Measurements from ENCODE around the gene TMEM225. TPM values are rescaled to one million over a fixed set of nuclear protein-coding genes. Genes with fewer than 3 reads are reported as not detected.

Gene TMEM225
- total and polyA plus RNA-seq, 9 of the 15 experiments (the other 6 are each of a cell fraction or from before 2014, with no cell fraction given) = not detected

- Histone ChIP-seq H3K9me1 (ENCODE audit: control insufficient read depth, insufficient read depth, low read length) (no peaks in the 10 kb centered on the region), H3K9me3 (replicated peaks; ENCODE audit: control insufficient read depth, insufficient read depth, low read depth, low read length) (no peaks in the 10 kb centered on the region), H4K20me1 (replicated peaks; ENCODE audit: control insufficient read depth, insufficient read depth, low read length) (no peaks in the 10 kb centered on the region), H3K27ac (ENCODE audit: extremely low read depth, low read depth, low read length) (no peak overlapping the region), H3K79me2 (ENCODE audit: control insufficient read depth, insufficient read depth, low read length) (no peaks in the 10 kb centered on the region), H3K4me2 (ENCODE audit: insufficient read depth, low read length) (no peak overlapping the region), H3K4me3 (no peak overlapping the region), H3K36me3 (ENCODE audit: control insufficient read depth, insufficient read depth, low read length) (no peaks in the 10 kb centered on the region), H3K9ac (ENCODE audit: insufficient read depth in 1 of 2, low read depth in 2 of 2, low read length in 2 of 2) (no peak overlapping the region), H3K27me3 (ENCODE audit: control insufficient read depth in 2 of 2, insufficient read depth in 2 of 2, low read length in 2 of 2) (peaks cover 0 to 6% of the 10 kb centered on the region in 2 experiments; a peak in 1 of 5 replicates), H3K4me1 (replicated peaks in 1 of 2; ENCODE audit: control insufficient read depth in 2 of 2, insufficient read depth in 2 of 2, low read length in 2 of 2) (no peaks in the 10 kb centered on the region), H2AFZ (ENCODE audit: low read depth, low read length) (no peak overlapping the region)
- DNase-seq (ENCODE audit: extremely low read depth in 1 of 4, low spot score in 3 of 4) (no peak), ATAC-seq (no peak), FAIRE-seq (no peak)
- 0% methylated on average over 3 of the region's 3 CpGs for WGBS (ENCODE audit: insufficient coverage, low coverage, missing lambda C conversion rate)
- in situ Hi-C loops (cut with MboI) = no loop called here
- ChIA-PET POLR2A (no interaction called here), CTCF (ENCODE audit: low intra/inter-chr PET ratio) (no interaction called here)
- intact Hi-C loops (cut with micrococcal nuclease) = no loop called here
- BruUV-seq (replicated peaks) = no TSS peak
- TF ChIP-seq, protein P1, sequence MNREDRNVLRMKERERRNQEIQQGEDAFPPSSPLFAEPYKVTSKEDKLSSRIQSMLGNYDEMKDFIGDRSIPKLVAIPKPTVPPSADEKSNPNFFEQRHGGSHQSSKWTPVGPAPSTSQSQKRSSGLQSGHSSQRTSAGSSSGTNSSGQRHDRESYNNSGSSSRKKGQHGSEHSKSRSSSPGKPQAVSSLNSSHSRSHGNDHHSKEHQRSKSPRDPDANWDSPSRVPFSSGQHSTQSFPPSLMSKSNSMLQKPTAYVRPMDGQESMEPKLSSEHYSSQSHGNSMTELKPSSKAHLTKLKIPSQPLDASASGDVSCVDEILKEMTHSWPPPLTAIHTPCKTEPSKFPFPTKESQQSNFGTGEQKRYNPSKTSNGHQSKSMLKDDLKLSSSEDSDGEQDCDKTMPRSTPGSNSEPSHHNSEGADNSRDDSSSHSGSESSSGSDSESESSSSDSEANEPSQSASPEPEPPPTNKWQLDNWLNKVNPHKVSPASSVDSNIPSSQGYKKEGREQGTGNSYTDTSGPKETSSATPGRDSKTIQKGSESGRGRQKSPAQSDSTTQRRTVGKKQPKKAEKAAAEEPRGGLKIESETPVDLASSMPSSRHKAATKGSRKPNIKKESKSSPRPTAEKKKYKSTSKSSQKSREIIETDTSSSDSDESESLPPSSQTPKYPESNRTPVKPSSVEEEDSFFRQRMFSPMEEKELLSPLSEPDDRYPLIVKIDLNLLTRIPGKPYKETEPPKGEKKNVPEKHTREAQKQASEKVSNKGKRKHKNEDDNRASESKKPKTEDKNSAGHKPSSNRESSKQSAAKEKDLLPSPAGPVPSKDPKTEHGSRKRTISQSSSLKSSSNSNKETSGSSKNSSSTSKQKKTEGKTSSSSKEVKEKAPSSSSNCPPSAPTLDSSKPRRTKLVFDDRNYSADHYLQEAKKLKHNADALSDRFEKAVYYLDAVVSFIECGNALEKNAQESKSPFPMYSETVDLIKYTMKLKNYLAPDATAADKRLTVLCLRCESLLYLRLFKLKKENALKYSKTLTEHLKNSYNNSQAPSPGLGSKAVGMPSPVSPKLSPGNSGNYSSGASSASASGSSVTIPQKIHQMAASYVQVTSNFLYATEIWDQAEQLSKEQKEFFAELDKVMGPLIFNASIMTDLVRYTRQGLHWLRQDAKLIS (CRISPR knock-in tag; IDR thresholded peaks at IDR 0.05) = no peak
- TF ChIP-seq EZH2 (IDR thresholded peaks at IDR 0.05; ENCODE audit: borderline replicate concordance, low read depth, low read length) (no peak), SP2 (IDR thresholded peaks at IDR 0.05; ENCODE audit: extremely low read depth, low read depth, low read length, poor library complexity, severe bottlenecking) (no peak), ZBTB7A (IDR thresholded peaks at IDR 0.05; ENCODE audit: borderline replicate concordance, control insufficient read depth, low read depth, low read length) (no peak), STAT5B (CRISPR knock-in tag; IDR thresholded peaks at IDR 0.05) (no peak), TEAD1 (CRISPR knock-in tag; IDR thresholded peaks at IDR 0.05) (no peak), MGA (IDR thresholded peaks at IDR 0.05) (no peak)
Measured at GRCh38 chr11:123838199-123838598, 47.3 kb downstream of the TMEM225 start.
